GM19372 (cell line): ENCODE data around the gene UNC13C.
"Not testable (repeated sequence)": the region's sequence is repeated elsewhere in the genome, so short reads cannot be mapped to it uniquely, and the experiment has no call there.

ENCODE experiments used
- ATAC-seq: cut with Tn5 transposase; IDR thresholded peaks from one replicate; pipeline ENCODE4 v1.9.1; 2021; ENCODE audit warnings: mild to moderate bottlenecking, low read depth, moderate library complexity; ENCODE audit not compliant: unreplicated experiment

UNC13C gene

GRCh38 chr15:54410481-54410880 lies 432.2 kb downstream of the UNC13C start:
- ATAC-seq, result no peak

GRCh38 chr15:54424171-54424570 lies 445.9 kb downstream of the UNC13C start:
- ATAC-seq, result no peak

DNA sequence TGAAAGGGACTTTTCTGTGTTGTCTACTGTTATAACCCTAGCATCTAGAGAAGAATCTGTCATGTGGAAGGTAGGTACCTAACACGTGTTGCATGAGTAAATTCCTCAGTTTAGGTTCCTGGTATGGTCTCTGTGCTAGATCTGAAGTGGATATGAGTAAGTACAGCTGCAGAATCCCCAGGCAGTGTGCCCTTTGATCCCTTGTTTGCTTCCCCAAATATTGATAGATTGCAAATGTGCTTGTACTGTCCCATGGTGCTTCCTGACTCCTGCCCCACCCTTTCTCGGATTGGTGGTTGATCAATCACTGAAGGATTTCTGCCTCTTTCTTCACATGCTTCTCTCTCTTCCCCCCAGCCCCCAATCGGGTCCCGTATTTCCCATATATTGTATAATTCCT lies 450.4 kb downstream of the UNC13C start:
- no peak for ATAC-seq

GRCh38 chr15:54450288-54450687 lies 472.0 kb downstream of the UNC13C start:
- ATAC-seq, result not testable (repeated sequence)

- ATAC-seq, result no peak
Observed at GRCh38 chr15:54456413-54456812, 478.2 kb downstream of the UNC13C start.

DNA sequence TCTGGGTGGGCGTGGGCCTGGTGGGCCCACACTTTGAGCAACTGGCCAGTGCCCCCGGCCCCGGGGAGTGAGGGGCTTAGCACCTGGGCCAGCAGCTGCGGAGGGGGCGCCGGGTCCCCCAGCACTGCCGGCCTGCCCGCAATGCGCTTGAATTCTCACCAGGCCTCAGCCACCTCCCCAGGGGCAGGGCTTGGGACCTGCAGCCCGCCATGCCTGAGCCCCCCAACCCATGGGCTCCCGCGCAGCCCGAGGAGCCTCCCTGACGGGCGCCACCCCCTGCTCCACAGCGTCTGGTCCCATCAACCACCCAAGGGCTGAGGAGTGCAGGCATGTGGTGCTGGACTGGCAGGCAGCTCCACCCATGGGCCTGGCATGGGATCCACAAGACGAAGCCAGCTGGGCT lies 484.3 kb downstream of the UNC13C start:
- no peak for ATAC-seq

DNA sequence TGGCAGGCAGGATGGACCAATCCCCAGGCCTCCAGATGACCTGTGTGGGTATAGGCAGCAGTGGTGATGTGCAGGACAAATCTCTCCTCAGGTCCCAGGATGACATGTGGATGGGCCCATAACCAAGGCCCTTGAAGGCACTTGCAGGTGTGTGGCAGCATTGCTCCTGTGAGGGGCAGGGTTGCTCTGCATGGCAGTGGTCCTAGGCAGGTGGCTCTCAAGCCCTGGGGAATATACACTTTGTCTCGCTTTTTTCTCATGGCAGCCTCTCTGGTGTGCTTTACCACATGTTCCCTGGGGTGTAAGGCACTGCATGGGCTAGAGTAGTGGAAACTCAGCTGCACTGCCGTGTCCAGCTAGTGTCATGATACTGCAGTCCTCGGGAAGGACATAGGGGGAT lies 503.6 kb downstream of the UNC13C start:
- ATAC-seq, result no peak

GRCh38 chr15:54482251-54482650 lies 504.0 kb downstream of the UNC13C start:
- ATAC-seq, result no peak

DNA sequence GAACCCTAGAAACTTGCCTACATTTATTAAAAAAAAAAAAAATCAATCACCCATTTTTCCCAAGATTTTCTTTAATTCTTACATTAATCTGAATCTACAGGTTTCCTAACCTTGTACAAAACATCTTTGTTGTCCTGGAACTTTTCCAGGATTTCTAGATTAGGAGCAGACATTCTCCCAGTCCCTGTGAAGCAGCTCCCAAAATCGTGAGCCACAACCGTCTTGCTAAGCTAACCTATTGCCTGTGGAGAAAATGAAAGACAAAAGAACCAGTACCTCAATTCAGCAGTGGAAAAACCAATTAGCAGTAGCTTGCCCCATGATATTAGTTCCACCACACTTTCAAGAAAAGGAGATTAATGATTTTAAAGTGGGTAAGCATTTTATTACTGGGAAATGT lies 522.1 kb downstream of the UNC13C start:
- ATAC-seq, result no peak

- no peak for ATAC-seq
Observed at GRCh38 chr15:54502416-54503075, 524.3 kb downstream of the UNC13C start.

GRCh38 chr15:54504695-54505094 lies 526.5 kb downstream of the UNC13C start:
- ATAC-seq, result no peak

- no peak for ATAC-seq
Observed at GRCh38 chr15:54506977-54507524, 528.8 kb downstream of the UNC13C start.

DNA sequence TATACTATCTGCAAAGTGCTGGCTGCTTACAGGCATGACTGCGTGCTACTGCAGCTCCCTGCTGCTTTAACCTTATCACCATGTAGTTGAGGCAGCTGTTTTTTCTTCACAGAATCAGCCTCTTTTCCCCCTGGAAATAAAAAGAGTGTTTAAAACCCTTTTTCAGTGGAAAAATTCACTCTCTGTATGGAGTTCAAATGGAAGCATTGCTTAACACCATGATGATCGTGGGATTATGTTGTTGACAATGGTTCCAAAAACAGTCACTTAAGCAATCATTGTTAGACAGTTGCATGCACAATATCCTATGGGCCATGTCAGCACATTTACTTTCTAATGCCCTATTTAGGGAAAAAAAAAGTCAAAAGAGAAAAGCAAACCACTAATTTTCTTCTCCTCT lies 536.4 kb downstream of the UNC13C start:
- ATAC-seq, result no peak

- ATAC-seq, result no peak
Observed at GRCh38 chr15:54515664-54516582, 537.7 kb downstream of the UNC13C start.

- ATAC-seq, result no peak
Observed at GRCh38 chr15:54517366-54517765, 539.1 kb downstream of the UNC13C start.

- ATAC-seq, result no peak
Observed at GRCh38 chr15:54518156-54518882, 540.1 kb downstream of the UNC13C start.

DNA sequence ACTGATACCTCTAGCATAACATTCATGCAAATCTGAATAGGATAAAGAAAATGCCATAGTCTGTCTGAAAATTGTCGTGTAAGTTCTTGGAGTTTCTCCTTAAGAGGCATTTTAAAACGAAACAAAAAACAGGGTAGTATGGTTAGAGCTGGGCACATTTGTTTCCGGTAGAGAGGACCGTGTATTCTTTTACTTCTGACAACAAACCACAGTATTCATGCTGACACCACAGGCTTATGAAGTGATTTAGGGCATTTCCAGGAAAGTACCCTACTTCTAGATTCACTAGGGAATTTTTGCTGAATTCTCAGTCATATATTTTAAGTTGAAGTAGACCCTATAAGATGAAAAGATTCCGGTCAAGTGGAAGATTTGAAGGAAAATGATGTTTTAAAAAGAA lies 541.3 kb downstream of the UNC13C start:
- no peak for ATAC-seq

DNA sequence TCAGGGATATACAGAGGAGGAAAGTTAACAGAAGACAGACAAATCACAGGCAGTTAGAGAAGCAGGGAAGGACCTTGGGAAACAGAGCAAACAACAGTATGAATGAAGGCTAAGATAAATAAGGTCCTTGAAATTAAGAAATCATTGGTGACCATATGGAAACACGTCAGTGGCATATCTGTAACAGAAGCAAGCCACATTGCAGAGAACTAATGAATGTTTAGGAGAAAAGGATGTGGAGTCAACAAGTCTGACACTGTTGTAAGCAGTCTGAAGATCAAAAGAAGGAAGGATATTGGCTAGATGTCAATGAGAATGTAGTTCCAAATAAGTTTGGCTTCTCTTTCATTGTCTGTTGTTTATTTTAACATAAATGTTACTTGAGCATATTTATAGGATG lies 542.4 kb downstream of the UNC13C start:
- ATAC-seq, result no peak

DNA sequence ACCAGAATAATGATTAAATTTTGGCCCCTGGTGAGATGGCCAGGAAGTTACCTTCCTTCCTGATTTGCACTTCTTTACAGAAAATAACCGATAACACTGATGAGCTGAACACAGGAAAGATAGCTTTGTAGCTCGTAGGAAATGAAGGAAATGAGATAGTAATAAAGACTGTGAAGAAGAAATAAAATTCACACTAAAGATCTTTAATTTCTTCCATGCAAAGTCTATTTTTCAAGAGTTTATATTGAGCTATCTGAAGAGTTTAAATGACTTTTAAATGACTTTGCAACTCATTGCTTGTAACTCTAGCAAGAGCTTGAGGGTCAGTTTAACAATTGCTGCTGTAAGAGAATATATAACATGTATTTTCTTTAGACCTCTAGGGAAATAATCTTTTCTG lies 543.0 kb downstream of the UNC13C start:
- ATAC-seq, result no peak

- no peak for ATAC-seq
Observed at GRCh38 chr15:54528021-54528420, 549.8 kb downstream of the UNC13C start.

GRCh38 chr15:54540721-54541120 lies 562.5 kb downstream of the UNC13C start:
- ATAC-seq, result no peak
